ENCODE results near the gene SGIP1.

SGIP1 gene

GRCh38 chr1:66686406-66686805 lies 152.5 kb downstream of the SGIP1 start:
- H3K36me3 ChIP-seq: no peaks in the 10 kb centered on the region
- H3K9me3 ChIP-seq: no peaks in the 10 kb centered on the region

GRCh38 chr1:66687358-66687757 lies 153.4 kb downstream of the SGIP1 start:
- TF ChIP-seq CTCF (IDR thresholded peaks at IDR 0.05; ENCODE audit: low read depth, low read length): no peak
- no peaks in the 10 kb centered on the region for H3K36me3 ChIP-seq
- no peaks in the 10 kb centered on the region for H3K27me3 ChIP-seq
- H3K4me3 ChIP-seq (ENCODE audit: low read depth, low read length): no peak overlapping the region
- no peaks in the 10 kb centered on the region for H3K9me3 ChIP-seq
- no peak for DNase-seq
- no peaks in the 10 kb centered on the region for H3K4me1 ChIP-seq

More at GRCh38 chr1:66686406-66686805, 152.5 kb downstream of the SGIP1 start:
- no peak for TF ChIP-seq CTCF (IDR thresholded peaks at IDR 0.05; ENCODE audit: low read depth, low read length)
- Histone ChIP-seq H3K4me3 (ENCODE audit: low read depth, low read length) (no peak overlapping the region), H3K27me3 (no peaks in the 10 kb centered on the region), H3K4me1 (no peaks in the 10 kb centered on the region)
- DNase-seq: no peak

GRCh38 chr1:66690666-66691381 lies 156.9 kb downstream of the SGIP1 start:
- H3K4me1 ChIP-seq: no peaks in the 10 kb centered on the region
- no peak for DNase-seq
- H3K4me3 ChIP-seq (ENCODE audit: low read depth, low read length): no peak overlapping the region
- no peaks in the 10 kb centered on the region for H3K36me3 ChIP-seq
- no peak for TF ChIP-seq CTCF (IDR thresholded peaks at IDR 0.05; ENCODE audit: low read depth, low read length)
- no peaks in the 10 kb centered on the region for H3K9me3 ChIP-seq
- no peaks in the 10 kb centered on the region for H3K27me3 ChIP-seq

- no peaks in the 10 kb centered on the region for H3K36me3 ChIP-seq
- no peaks in the 10 kb centered on the region for H3K9me3 ChIP-seq
- H3K4me3 ChIP-seq (ENCODE audit: low read depth, low read length): no peak overlapping the region
- TF ChIP-seq CTCF (IDR thresholded peaks at IDR 0.05; ENCODE audit: low read depth, low read length): no peak
- no peaks in the 10 kb centered on the region for H3K4me1 ChIP-seq
- H3K27me3 ChIP-seq: no peaks in the 10 kb centered on the region
- DNase-seq: no peak
Measured at GRCh38 chr1:66692681-66693080, 158.7 kb downstream of the SGIP1 start.

- Histone ChIP-seq H3K4me1 (no peaks in the 10 kb centered on the region), H3K4me3 (ENCODE audit: low read depth, low read length) (no peak overlapping the region), H3K36me3 (no peaks in the 10 kb centered on the region), H3K9me3 (no peaks in the 10 kb centered on the region), H3K27me3 (no peaks in the 10 kb centered on the region)
- no peak for DNase-seq
- TF ChIP-seq CTCF (IDR thresholded peaks at IDR 0.05; ENCODE audit: low read depth, low read length): no peak
Measured at GRCh38 chr1:66693856-66694255, 159.9 kb downstream of the SGIP1 start.

- Histone ChIP-seq H3K36me3 (no peaks in the 10 kb centered on the region), H3K27me3 (no peaks in the 10 kb centered on the region), H3K4me1 (no peaks in the 10 kb centered on the region), H3K9me3 (no peaks in the 10 kb centered on the region), H3K4me3 (ENCODE audit: low read depth, low read length) (no peak overlapping the region)
- no peak for DNase-seq
- no peak for TF ChIP-seq CTCF (IDR thresholded peaks at IDR 0.05; ENCODE audit: low read depth, low read length)
Measured at GRCh38 chr1:66695116-66695515, 161.2 kb downstream of the SGIP1 start.
